Measurements from ENCODE around the gene SBF2.

SBF2 gene

DNA sequence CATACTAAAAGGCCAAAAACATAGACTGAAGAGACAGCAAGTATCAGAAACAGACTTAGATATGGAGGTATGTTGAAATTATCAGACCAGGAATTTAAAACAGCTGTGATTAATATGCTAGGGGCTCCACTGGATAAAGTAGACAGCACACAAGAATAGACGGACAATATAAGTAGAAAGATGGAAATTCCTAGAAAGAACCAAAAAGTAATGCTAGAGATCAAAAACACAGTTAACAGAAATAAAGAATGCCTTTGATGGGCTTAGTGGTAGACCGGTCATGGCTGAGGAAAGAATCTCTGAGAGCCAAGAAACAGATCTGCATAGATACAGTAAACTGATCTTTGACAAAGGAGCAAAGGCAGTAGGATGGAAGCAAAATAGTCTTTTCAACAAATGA is 380.0 kb downstream of the SBF2 start:
- no peak for TF ChIP-seq SIN3A (IDR thresholded peaks at IDR 0.05; ENCODE audit: borderline replicate concordance, insufficient read depth, low read length)
- TF ChIP-seq TAF1 (IDR thresholded peaks at IDR 0.05; ENCODE audit: borderline replicate concordance, insufficient read depth, low read length), result no peak
- no peak for TF ChIP-seq FOXP2 (optimal IDR thresholded peaks at IDR 0.05; ENCODE audit: borderline replicate concordance, extremely low read depth, extremely low read length, insufficient read depth)
- no peak for TF ChIP-seq POLR2AphosphoS5 (IDR thresholded peaks at IDR 0.05; ENCODE audit: low read depth, low read length)
- no peak for TF ChIP-seq REST (IDR thresholded peaks at IDR 0.05; ENCODE audit: insufficient read depth in 1 of 2, low read depth in 2 of 2, low read length in 2 of 2)

GRCh38 chr11:9905960-9906791 is 387.8 kb downstream of the SBF2 start:
- TF ChIP-seq FOXP2 (optimal IDR thresholded peaks at IDR 0.05; ENCODE audit: borderline replicate concordance, extremely low read depth, extremely low read length, insufficient read depth) (no peak), REST (IDR thresholded peaks at IDR 0.05; ENCODE audit: insufficient read depth in 1 of 2, low read depth in 2 of 2, low read length in 2 of 2) (no peak), POLR2AphosphoS5 (IDR thresholded peaks at IDR 0.05; ENCODE audit: low read depth, low read length) (no peak), SIN3A (IDR thresholded peaks at IDR 0.05; ENCODE audit: borderline replicate concordance, insufficient read depth, low read length) (no peak)

- TF ChIP-seq TAF1 (IDR thresholded peaks at IDR 0.05; ENCODE audit: borderline replicate concordance, insufficient read depth, low read length), result no peak
- TF ChIP-seq FOXP2 (optimal IDR thresholded peaks at IDR 0.05; ENCODE audit: borderline replicate concordance, extremely low read depth, extremely low read length, insufficient read depth), result no peak
- TF ChIP-seq SIN3A (IDR thresholded peaks at IDR 0.05; ENCODE audit: borderline replicate concordance, insufficient read depth, low read length), result no peak
- TF ChIP-seq REST (IDR thresholded peaks at IDR 0.05; ENCODE audit: insufficient read depth in 1 of 2, low read depth in 2 of 2, low read length in 2 of 2), result no peak
- TF ChIP-seq POLR2AphosphoS5 (IDR thresholded peaks at IDR 0.05; ENCODE audit: low read depth, low read length), result no peak
Observed at GRCh38 chr11:9905501-9905951, 388.5 kb downstream of the SBF2 start.

- TF ChIP-seq SIN3A (IDR thresholded peaks at IDR 0.05; ENCODE audit: borderline replicate concordance, insufficient read depth, low read length) (no peak), REST (IDR thresholded peaks at IDR 0.05; ENCODE audit: insufficient read depth in 1 of 2, low read depth in 2 of 2, low read length in 2 of 2) (no peak), POLR2AphosphoS5 (IDR thresholded peaks at IDR 0.05; ENCODE audit: low read depth, low read length) (no peak), TAF1 (IDR thresholded peaks at IDR 0.05; ENCODE audit: borderline replicate concordance, insufficient read depth, low read length) (no peak), FOXP2 (optimal IDR thresholded peaks at IDR 0.05; ENCODE audit: borderline replicate concordance, extremely low read depth, extremely low read length, insufficient read depth) (no peak)
Observed at GRCh38 chr11:9903579-9903978, 390.4 kb downstream of the SBF2 start.

Measured in PFSK-1 (cell line).